LNCaP clone FGC (cell line): Measurements from ENCODE around the gene GALK1.
A peak's percentile ranks its signal among the peaks of the same experiment; 100 is the strongest.

Source experiments
- DNase-seq: peaks from one replicate; pipeline ENCODE4 v3.0.0-alpha.2; 2011; ENCODE audit warnings: low read depth
- H3K4me3 ChIP-seq: 2 replicates; pipeline ENCODE4 v1.5.1; 2011; ENCODE audit warnings: mild to moderate bottlenecking, low read depth, low read length, control low read depth
- TF ChIP-seq, protein P1 (sequence below): IDR thresholded peaks from 2 replicates; pipeline ENCODE4 v1.5.1; 2012; ENCODE audit warnings: mild to moderate bottlenecking; ENCODE audit not compliant: control insufficient read depth, insufficient read depth; ENCODE audit errors: extremely low read depth

Gene GALK1

DNA sequence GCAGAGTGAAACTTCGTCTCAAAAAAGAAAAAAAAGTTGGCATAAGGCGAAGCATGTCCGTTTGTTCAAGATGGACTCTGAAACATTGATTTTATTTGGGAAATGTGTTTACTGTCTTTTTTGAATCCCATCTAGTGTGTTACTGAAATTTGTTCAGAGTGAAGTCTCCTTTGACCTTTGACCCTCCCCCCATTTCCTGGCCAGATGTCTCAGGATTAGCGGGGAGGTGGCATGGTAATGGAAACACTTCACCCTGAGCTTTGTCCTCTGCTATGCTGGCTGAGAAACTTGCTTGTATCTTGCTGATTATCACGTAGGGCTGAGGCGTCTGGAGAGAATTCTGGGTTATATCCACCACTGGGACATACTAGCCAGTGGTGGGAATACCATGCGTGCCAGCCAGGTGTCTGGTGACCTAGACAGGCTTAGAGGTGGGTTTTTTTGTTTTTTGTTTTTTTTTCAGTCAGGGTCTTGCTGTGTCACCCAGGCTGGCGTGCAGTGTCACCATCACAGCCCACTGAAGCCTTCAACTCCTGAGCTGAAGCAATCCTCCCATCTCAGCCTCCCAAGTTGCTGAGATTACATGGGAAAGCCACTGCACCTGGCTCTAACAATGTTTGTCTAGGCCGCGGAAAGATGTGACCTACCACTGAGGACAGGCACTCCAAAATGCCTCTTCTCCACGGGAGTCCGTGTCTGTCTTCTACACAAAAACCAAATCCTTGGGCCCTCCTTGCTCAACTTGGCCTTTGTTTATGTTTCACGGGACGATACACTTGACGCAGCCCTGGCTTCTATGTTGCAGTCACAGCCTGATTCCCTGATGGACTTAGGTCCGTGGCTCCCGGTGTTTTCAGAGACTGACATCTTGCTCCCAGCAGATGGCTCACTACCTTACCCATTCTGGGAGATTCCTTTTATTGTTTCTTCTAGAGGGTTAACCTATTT, 6.6 kb upstream of the GALK1 start:
- no peak overlapping the region for H3K4me3 ChIP-seq
- TF ChIP-seq, protein P1, sequence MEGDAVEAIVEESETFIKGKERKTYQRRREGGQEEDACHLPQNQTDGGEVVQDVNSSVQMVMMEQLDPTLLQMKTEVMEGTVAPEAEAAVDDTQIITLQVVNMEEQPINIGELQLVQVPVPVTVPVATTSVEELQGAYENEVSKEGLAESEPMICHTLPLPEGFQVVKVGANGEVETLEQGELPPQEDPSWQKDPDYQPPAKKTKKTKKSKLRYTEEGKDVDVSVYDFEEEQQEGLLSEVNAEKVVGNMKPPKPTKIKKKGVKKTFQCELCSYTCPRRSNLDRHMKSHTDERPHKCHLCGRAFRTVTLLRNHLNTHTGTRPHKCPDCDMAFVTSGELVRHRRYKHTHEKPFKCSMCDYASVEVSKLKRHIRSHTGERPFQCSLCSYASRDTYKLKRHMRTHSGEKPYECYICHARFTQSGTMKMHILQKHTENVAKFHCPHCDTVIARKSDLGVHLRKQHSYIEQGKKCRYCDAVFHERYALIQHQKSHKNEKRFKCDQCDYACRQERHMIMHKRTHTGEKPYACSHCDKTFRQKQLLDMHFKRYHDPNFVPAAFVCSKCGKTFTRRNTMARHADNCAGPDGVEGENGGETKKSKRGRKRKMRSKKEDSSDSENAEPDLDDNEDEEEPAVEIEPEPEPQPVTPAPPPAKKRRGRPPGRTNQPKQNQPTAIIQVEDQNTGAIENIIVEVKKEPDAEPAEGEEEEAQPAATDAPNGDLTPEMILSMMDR, result peak; percentile 38
- no peak for DNase-seq

DNA sequence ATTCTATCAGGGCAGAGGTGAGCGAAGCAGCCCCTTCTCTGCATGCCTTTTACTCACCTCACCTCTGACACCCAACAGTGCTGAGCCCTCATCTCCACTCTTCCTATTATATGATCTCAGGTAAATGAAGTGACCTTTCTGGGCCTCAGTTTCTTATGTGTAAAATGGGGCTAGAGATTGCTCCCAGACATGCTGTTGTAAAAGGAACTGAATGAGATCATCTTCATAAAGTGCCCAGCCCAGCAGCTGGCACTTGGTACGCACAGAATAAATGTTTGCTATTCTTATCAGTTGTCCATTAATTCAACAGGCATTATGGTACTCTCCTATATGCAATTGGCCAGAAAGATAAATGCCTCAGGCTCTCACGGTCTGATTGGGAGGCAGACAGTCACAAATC, 4.5 kb upstream of the GALK1 start:
- TF ChIP-seq, protein P1, result no peak
- H3K4me3 ChIP-seq, result no peak overlapping the region
- DNase-seq, result peak; percentile 94

DNA sequence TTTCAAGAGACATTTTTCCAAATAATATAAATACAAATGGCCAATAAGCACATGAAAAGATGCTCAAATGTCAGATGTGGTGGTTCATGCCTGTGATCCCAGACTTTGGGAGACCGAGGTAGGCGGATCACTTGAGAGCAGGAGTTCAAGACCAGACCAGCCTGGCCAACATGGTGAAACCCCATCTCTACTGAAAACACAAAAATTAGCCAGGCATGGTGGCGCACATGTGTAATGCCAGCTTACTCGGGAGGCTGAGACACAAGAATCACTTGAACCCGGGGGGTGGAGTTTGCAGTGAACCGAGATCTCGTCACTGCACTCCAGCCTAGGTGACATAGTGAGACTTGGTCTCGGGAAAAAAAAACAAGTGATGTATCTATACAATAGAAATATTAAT, 2.9 kb upstream of the GALK1 start:
- DNase-seq, result no peak
- TF ChIP-seq, protein P1, result no peak
- no peak overlapping the region for H3K4me3 ChIP-seq

DNA sequence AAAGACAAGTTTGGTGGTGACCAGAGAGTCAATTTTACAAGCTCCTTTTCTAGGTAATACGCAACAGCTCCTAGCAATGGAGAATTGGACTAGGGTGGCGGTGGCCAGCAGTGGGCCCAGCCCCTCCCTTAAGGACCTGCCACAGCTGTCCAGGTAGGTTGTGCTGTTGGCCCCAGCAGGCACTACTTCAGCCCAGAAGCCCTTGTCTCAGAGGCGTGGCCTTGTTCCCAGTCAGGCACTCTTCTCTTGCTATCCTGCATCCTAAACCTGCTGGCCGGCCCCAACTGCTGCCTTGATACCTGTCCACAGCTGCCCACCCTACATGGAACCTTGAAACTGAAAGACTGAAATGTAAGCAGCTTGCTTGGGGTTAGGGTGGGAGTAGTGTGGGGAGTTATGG, 989 bp upstream of the GALK1 start:
- H3K4me3 ChIP-seq, result no peak overlapping the region
- DNase-seq, result no peak
- TF ChIP-seq, protein P1, result no peak

DNA sequence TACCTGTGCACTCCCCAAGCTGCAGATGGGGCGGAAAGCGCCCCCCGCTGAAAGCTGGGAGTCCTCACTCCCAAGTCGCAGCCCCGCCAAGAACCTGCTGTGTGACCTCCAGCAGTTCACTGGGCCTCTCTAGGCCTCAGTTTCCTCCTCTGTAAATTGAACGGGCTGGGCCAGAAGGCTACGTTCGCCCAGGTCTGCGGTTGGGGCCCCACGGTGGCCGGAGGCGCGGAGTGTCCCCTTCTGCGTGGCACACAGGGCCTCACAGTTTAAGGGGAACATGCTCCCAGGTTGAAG, 628 bp downstream of the GALK1 start:
- peak overlapping the region; percentile 59 for H3K4me3 ChIP-seq
- TF ChIP-seq, protein P1, result no peak
- no peak for DNase-seq

DNA sequence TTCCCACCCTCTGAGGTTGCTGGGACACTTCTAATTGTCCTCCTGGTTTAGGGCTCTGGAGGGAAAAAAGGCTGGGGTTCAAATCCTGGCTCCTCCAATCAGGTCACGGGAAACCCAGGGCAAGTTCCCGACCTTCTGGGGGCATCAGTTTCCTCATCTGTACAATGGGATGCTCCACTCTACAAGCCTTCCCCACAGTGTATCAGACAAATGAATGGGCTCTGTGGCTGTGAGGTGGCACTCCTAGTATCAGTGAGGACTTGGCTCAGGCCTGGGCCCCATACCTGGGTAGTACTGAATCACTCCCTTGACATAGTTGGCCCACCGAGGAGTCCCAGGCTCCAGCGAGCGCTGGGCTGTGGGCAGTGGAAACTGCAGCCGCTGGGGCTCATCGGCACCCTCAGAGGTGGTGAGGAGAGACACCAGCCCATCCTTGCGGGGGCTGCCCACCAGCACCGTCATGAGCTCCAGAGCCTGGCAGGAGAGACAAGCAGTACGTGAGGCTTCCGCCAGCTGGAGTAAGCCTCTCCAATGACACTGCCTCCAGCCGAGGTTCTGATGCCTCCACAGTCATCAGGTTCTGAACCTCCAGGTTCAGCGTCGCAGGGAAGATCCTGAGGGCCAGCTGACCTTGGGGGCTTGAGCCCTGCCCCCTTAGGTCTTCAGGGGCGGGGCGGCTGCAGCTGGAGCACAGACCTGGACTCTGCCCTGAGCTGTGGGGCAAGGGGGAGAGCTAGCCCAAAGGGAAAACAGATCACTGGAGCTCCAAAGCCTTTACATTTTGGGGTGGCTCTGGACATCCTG, 1.2 kb downstream of the GALK1 start:
- TF ChIP-seq, protein P1, result no peak
- peak overlapping the region; percentile 59 for H3K4me3 ChIP-seq
- no peak for DNase-seq
